ENCODE data around the gene LTO1. TPM values are rescaled to one million over a fixed set of nuclear protein-coding genes. Genes with fewer than 3 reads are reported as not detected.
A peak's percentile ranks its signal among the peaks of the same experiment; 100 is the strongest.

The LTO1 gene
- polyA plus RNA-seq, 1 of the 3 experiments (the other 2 are of a cell fraction) = 30.8 TPM

DNA sequence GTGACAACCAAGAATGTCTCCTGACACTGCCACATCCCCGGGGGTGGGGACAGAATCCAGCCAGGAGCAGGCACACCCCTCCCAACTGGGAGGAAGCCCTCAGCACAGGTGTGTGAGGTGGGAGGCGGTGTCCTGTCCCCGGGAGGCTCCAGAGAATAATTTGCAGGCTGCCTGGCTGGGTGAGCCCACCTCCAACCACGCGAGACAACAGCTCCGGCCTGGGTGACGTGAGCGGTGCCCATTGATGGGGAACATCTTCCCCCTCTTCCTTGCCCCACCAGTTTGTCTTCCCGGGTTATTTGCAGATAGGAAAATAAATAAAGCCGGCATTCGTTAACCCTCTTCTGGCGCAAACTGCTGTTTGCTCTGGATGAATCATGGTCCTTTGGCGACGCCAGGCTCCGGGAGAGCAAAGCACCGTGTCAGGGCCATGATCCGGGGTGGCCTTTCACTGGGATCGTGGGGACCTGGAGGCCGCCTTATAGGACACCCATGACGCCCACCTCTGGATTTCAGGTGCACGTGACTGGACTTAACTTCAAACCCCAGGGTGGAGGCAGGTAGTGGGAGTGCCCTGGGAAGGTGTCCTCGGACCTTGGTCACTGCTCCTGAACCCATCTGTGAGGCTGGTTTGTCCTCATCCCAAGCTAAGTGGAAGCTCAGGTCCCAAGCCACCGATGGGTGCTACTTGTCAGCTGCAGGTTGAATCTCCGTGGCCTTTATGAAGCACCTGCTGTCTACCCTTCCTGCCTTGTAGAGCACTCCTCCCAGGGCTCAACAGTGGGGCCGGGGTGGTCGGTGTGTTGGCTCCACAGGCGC lies 20.3 kb downstream of the LTO1 start (continued):
- peak; percentile 9; the same call in 1 of the 2 replicates for TF ChIP-seq POLR2AphosphoS5 (IDR thresholded peaks at IDR 0.05; ENCODE audit: low read depth, low read length)
- TF ChIP-seq RFX5 (IDR thresholded peaks at IDR 0.05; ENCODE audit: low read length) = no peak
- TF ChIP-seq, protein P1, sequence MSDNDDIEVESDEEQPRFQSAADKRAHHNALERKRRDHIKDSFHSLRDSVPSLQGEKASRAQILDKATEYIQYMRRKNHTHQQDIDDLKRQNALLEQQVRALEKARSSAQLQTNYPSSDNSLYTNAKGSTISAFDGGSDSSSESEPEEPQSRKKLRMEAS (IDR thresholded peaks at IDR 0.05; ENCODE audit: low read depth) = no peak
- TF ChIP-seq RCOR1 (IDR thresholded peaks at IDR 0.05; ENCODE audit: low read length) = no peak
- no peak for TF ChIP-seq NFIC (IDR thresholded peaks at IDR 0.05; ENCODE audit: borderline replicate concordance)
- no peak for TF ChIP-seq EZH2phosphoT487 (IDR thresholded peaks at IDR 0.05; ENCODE audit: borderline replicate concordance, low read depth)

DNA sequence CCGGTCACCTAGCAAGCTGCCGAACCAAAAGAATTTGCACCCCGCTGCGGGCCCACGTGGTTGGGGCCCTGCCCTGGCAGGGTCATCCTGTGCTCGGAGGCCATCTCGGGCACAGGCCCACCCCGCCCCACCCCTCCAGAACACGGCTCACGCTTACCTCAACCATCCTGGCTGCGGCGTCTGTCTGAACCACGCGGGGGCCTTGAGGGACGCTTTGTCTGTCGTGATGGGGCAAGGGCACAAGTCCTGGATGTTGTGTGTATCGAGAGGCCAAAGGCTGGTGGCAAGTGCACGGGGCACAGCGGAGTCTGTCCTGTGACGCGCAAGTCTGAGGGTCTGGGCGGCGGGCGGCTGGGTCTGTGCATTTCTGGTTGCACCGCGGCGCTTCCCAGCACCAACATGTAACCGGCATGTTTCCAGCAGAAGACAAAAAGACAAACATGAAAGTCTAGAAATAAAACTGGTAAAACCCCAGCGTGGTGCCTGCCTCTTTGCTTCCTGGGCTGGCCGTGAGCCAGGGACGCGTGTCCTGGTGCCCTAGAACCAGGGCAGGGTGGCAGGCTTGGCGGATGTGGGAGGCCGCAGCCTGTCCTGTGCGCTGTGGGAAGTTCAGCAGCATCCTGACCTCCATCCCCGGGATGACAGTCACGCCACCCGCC lies 21.0 kb downstream of the LTO1 start:
- ChIA-PET CTCF (interaction anchor here (1.0 to 8.1 kb wide), 4 partner anchors 10 to 16 kb away, joined by 3 to 80 read pairs (median 6); no protein-coding TSS in a partner anchor), POLR2A (interaction anchor here (0.9 to 1.2 kb wide), 2 partner anchors 9 to 10 kb away, joined by 3 to 4 read pairs; no protein-coding TSS in a partner anchor)
- TF ChIP-seq FOXM1 (IDR thresholded peaks at IDR 0.05; ENCODE audit: low read depth) (no peak), POLR2AphosphoS5 (IDR thresholded peaks at IDR 0.05; ENCODE audit: low read depth, low read length) (peak; percentile 30; the same call in 1 of the 2 replicates)
- DNase-seq = peak; percentile 59
- H3K9me2 ChIP-seq = no peaks in the 10 kb centered on the region
- H4K20me1 ChIP-seq (ENCODE audit: insufficient read depth) = peaks cover 68% of the 10 kb centered on the region
- no peaks in the 10 kb centered on the region for H3K27me3 ChIP-seq (ENCODE audit: insufficient read depth)
- H3K4me2 ChIP-seq = no peak overlapping the region
- H2AFZ ChIP-seq (ENCODE audit: low read depth) = no peak overlapping the region
- H3K4me1 ChIP-seq (ENCODE audit: control insufficient read depth in 1 of 2, insufficient read depth in 2 of 2, low read depth in 1 of 2, low read length in 1 of 2) = peaks cover 13 to 33% of the 10 kb centered on the region in 2 experiments; a peak in 2 of 4 replicates
- H3F3A ChIP-seq (replicated peaks; ENCODE audit: insufficient read depth) = peaks cover 66% of the 10 kb centered on the region
- no peak overlapping the region for H3K4me3 ChIP-seq (ENCODE audit: low read depth in 2 of 2, low read length in 1 of 2)
- H3K79me2 ChIP-seq (ENCODE audit: insufficient read depth) = peaks cover 22% of the 10 kb centered on the region; the same call in 1 of the 2 replicates
- H3K9ac ChIP-seq = no peak overlapping the region
- peak overlapping the region in 1 of 2 experiments; percentile 22; a peak in 2 of 4 replicates for H3K27ac ChIP-seq (ENCODE audit: low read depth in 2 of 2, low read length in 1 of 2)
- WGBS (ENCODE audit: low lambda C conversion rate) = 86% methylated on average over 29 of the region's 38 CpGs
- no peaks in the 10 kb centered on the region for H3K9me3 ChIP-seq
- peaks cover 44 to 56% of the 10 kb centered on the region in 2 experiments for H3K36me3 ChIP-seq (replicated peaks in 1 of 2; ENCODE audit: control insufficient read depth in 1 of 2, insufficient read depth in 2 of 2, low read length in 1 of 2)

DNA sequence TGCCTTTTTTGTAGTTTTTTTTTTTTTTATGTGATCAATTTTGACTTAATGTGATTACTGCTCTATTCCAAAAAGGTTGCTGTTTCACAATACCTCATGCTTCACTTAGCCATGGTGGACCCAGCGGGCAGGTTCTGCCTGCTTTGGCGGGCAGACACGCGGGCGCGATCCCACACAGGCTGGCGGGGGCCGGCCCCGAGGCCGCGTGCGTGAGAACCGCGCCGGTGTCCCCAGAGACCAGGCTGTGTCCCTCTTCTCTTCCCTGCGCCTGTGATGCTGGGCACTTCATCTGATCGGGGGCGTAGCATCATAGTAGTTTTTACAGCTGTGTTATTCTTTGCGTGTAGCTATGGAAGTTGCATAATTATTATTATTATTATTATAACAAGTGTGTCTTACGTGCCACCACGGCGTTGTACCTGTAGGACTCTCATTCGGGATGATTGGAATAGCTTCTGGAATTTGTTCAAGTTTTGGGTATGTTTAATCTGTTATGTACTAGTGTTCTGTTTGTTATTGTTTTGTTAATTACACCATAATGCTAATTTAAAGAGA lies 21.7 kb downstream of the LTO1 start:
- no peak for DNase-seq
- peaks cover 69% of the 10 kb centered on the region for H3F3A ChIP-seq (replicated peaks; ENCODE audit: insufficient read depth)
- 91% methylated on average over 23 of the region's 23 CpGs for WGBS (ENCODE audit: low lambda C conversion rate)
- H3K36me3 ChIP-seq (replicated peaks in 1 of 2; ENCODE audit: control insufficient read depth in 1 of 2, insufficient read depth in 2 of 2, low read length in 1 of 2) = peaks cover 51 to 62% of the 10 kb centered on the region in 2 experiments
- H3K27me3 ChIP-seq (ENCODE audit: insufficient read depth) = no peaks in the 10 kb centered on the region
- CTCF ChIA-PET = interaction anchor here (1.0 to 1.6 kb wide), 3 partner anchors 9 to 17 kb away, joined by 3 to 6 read pairs (median 6); no protein-coding TSS in a partner anchor
- H3K4me3 ChIP-seq (ENCODE audit: low read depth in 2 of 2, low read length in 1 of 2) = no peak overlapping the region
- TF ChIP-seq RFX5 (IDR thresholded peaks at IDR 0.05; ENCODE audit: low read length) (no peak), SMC3 (IDR thresholded peaks at IDR 0.05; ENCODE audit: low read depth, low read length) (no peak), TCF12 (IDR thresholded peaks at IDR 0.05) (no peak), MEF2A (IDR thresholded peaks at IDR 0.05; ENCODE audit: borderline replicate concordance, low read depth) (no peak), SIN3A (IDR thresholded peaks at IDR 0.05; ENCODE audit: borderline replicate concordance, low read depth, low read length) (no peak), YY1 (IDR thresholded peaks at IDR 0.05; ENCODE audit: low read depth) (no peak), JUND (IDR thresholded peaks at IDR 0.05) (no peak), FOSL2 (IDR thresholded peaks at IDR 0.05; ENCODE audit: borderline replicate concordance, low read depth) (no peak), RXRA (IDR thresholded peaks at IDR 0.05; ENCODE audit: borderline replicate concordance, low read depth) (no peak), EP300 (IDR thresholded peaks at IDR 0.05; ENCODE audit: borderline replicate concordance in 1 of 2, low read depth in 1 of 2, low read length in 1 of 2) (no peak), TAF1 (IDR thresholded peaks at IDR 0.05; ENCODE audit: borderline replicate concordance, low read depth, low read length) (no peak), ELF1 (IDR thresholded peaks at IDR 0.05) (no peak)
- TF ChIP-seq, protein P1 (IDR thresholded peaks at IDR 0.05; ENCODE audit: low read depth) = no peak
- TF ChIP-seq, protein P2, sequence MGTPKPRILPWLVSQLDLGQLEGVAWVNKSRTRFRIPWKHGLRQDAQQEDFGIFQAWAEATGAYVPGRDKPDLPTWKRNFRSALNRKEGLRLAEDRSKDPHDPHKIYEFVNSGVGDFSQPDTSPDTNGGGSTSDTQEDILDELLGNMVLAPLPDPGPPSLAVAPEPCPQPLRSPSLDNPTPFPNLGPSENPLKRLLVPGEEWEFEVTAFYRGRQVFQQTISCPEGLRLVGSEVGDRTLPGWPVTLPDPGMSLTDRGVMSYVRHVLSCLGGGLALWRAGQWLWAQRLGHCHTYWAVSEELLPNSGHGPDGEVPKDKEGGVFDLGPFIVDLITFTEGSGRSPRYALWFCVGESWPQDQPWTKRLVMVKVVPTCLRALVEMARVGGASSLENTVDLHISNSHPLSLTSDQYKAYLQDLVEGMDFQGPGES (IDR thresholded peaks at IDR 0.05; ENCODE audit: low read depth, low read length) = no peak
- TF ChIP-seq, protein P3, sequence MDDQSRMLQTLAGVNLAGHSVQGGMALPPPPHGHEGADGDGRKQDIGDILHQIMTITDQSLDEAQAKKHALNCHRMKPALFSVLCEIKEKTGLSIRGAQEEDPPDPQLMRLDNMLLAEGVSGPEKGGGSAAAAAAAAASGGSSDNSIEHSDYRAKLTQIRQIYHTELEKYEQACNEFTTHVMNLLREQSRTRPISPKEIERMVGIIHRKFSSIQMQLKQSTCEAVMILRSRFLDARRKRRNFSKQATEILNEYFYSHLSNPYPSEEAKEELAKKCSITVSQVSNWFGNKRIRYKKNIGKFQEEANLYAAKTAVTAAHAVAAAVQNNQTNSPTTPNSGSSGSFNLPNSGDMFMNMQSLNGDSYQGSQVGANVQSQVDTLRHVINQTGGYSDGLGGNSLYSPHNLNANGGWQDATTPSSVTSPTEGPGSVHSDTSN (IDR thresholded peaks at IDR 0.05) = no peak
- H3K27ac ChIP-seq (ENCODE audit: low read depth in 2 of 2, low read length in 1 of 2) = peak overlapping the region in 1 of 2 experiments; percentile 28; a peak in 1 of 4 replicates
- POLR2A ChIA-PET = interaction anchor here (0.9 to 1.2 kb wide), 2 partner anchors 8 to 9 kb away, joined by 3 to 4 read pairs; no protein-coding TSS in a partner anchor
- no peaks in the 10 kb centered on the region for H3K9me3 ChIP-seq
- peaks cover 74% of the 10 kb centered on the region for H4K20me1 ChIP-seq (ENCODE audit: insufficient read depth)
- no peak overlapping the region for H3K9ac ChIP-seq
- H3K79me2 ChIP-seq (ENCODE audit: insufficient read depth) = peaks cover 28% of the 10 kb centered on the region
- no peak overlapping the region for H2AFZ ChIP-seq (ENCODE audit: low read depth)
- H3K4me1 ChIP-seq (ENCODE audit: control insufficient read depth in 1 of 2, insufficient read depth in 2 of 2, low read depth in 1 of 2, low read length in 1 of 2) = peaks cover 13 to 39% of the 10 kb centered on the region in 2 experiments; a peak in 2 of 4 replicates
- no peaks in the 10 kb centered on the region for H3K9me2 ChIP-seq
- no peak overlapping the region for H3K4me2 ChIP-seq
